ENCODE results near the gene KIF1B.
"Not testable (repeated sequence)": the region's sequence is repeated elsewhere in the genome, so short reads cannot be mapped to it uniquely, and the experiment has no call there.

Gene KIF1B

DNA sequence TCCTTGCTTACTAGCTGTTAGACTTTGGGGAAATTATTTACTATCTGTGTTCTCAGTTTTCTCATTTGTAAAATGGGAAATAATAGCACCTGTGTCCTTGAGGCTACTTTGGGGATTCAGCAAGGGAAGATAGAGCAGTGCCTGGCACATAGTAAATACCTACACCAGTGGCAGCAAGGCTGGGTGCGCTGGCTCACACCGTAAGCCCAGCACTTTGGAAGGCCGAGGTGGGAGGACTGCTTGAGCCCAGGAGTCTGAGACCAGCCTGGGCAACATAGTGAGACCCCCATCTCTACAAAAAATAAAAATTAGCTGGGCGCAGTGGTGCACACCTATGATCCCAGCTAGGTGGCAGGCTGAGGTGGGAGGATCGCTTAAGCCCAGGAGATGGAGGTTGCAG, 211.3 kb downstream of the KIF1B start:
- Histone ChIP-seq H3K4me3 (ENCODE audit: low read depth, low read length) (no peak overlapping the region), H3K9ac (no peak overlapping the region), H3K27ac (no peak overlapping the region), H3K27me3 (ENCODE audit: control insufficient read depth, insufficient read depth, low read length) (no peaks in the 10 kb centered on the region), H3K79me2 (no peaks in the 10 kb centered on the region), H3K36me3 (ENCODE audit: control insufficient read depth, insufficient read depth, low read length) (no peaks in the 10 kb centered on the region), H3K9me3 (ENCODE audit: control insufficient read depth, low read length) (no peaks in the 10 kb centered on the region), H2AFZ (no peak overlapping the region), H3K4me1 (no peaks in the 10 kb centered on the region), H3K4me2 (ENCODE audit: low read length) (no peak overlapping the region)
- TF ChIP-seq, protein P1, sequence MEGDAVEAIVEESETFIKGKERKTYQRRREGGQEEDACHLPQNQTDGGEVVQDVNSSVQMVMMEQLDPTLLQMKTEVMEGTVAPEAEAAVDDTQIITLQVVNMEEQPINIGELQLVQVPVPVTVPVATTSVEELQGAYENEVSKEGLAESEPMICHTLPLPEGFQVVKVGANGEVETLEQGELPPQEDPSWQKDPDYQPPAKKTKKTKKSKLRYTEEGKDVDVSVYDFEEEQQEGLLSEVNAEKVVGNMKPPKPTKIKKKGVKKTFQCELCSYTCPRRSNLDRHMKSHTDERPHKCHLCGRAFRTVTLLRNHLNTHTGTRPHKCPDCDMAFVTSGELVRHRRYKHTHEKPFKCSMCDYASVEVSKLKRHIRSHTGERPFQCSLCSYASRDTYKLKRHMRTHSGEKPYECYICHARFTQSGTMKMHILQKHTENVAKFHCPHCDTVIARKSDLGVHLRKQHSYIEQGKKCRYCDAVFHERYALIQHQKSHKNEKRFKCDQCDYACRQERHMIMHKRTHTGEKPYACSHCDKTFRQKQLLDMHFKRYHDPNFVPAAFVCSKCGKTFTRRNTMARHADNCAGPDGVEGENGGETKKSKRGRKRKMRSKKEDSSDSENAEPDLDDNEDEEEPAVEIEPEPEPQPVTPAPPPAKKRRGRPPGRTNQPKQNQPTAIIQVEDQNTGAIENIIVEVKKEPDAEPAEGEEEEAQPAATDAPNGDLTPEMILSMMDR (IDR thresholded peaks at IDR 0.05) = no peak

DNA sequence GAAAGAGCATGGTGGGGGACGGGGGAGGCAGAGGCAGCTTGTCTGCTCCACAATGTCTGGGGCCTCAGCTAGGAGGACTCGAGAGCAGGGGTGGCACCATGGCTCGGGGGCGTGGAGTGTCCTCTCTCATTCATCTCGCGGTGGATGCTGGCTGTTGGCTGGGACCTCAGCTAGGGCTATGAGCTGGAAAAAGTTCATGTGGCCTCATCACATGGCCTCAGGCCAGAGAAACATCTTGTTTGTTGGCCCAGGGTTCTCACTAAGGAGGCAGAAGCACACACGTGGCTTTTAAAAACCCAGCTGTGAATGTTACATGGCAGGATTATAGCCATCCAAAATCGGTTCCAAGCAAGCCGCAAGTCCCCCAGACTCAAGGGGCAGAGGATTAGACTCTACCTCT, 213.7 kb downstream of the KIF1B start:
- Histone ChIP-seq H3K27ac (no peak overlapping the region), H2AFZ (no peak overlapping the region), H3K27me3 (ENCODE audit: control insufficient read depth, insufficient read depth, low read length) (no peaks in the 10 kb centered on the region), H3K4me1 (no peaks in the 10 kb centered on the region), H3K36me3 (ENCODE audit: control insufficient read depth, insufficient read depth, low read length) (no peaks in the 10 kb centered on the region), H3K4me3 (ENCODE audit: low read depth, low read length) (no peak overlapping the region), H3K9me3 (ENCODE audit: control insufficient read depth, low read length) (no peaks in the 10 kb centered on the region), H3K79me2 (no peaks in the 10 kb centered on the region), H3K4me2 (ENCODE audit: low read length) (no peak overlapping the region), H3K9ac (no peak overlapping the region)
- TF ChIP-seq, protein P1 (IDR thresholded peaks at IDR 0.05) = no peak

DNA sequence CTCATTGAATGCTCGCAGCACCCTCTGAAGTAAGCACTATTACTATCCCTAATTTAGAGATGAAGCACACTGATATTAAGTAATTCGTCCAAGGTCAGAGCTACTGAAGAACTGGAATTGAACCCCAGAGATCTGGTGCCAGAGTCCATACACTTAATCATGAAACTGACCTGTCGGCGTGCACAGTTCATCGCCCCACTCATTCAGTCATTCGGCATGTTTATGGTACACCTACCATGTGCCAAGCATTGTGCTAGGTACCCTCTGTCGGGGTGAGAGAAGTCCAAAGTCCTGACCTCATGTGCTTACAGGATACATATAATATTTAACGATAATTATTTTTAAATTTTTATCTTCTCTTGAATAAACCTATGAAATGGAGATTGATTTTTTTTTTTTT, 214.3 kb downstream of the KIF1B start:
- H3K4me3 ChIP-seq (ENCODE audit: low read depth, low read length) = no peak overlapping the region
- H3K4me2 ChIP-seq (ENCODE audit: low read length) = no peak overlapping the region
- H3K9me3 ChIP-seq (ENCODE audit: control insufficient read depth, low read length) = no peaks in the 10 kb centered on the region
- no peaks in the 10 kb centered on the region for H3K79me2 ChIP-seq
- H3K27ac ChIP-seq = no peak overlapping the region
- H3K9ac ChIP-seq = no peak overlapping the region
- no peak overlapping the region for H2AFZ ChIP-seq
- no peaks in the 10 kb centered on the region for H3K27me3 ChIP-seq (ENCODE audit: control insufficient read depth, insufficient read depth, low read length)
- H3K36me3 ChIP-seq (ENCODE audit: control insufficient read depth, insufficient read depth, low read length) = no peaks in the 10 kb centered on the region
- H3K4me1 ChIP-seq = no peaks in the 10 kb centered on the region
- TF ChIP-seq, protein P1 (IDR thresholded peaks at IDR 0.05) = no peak

DNA sequence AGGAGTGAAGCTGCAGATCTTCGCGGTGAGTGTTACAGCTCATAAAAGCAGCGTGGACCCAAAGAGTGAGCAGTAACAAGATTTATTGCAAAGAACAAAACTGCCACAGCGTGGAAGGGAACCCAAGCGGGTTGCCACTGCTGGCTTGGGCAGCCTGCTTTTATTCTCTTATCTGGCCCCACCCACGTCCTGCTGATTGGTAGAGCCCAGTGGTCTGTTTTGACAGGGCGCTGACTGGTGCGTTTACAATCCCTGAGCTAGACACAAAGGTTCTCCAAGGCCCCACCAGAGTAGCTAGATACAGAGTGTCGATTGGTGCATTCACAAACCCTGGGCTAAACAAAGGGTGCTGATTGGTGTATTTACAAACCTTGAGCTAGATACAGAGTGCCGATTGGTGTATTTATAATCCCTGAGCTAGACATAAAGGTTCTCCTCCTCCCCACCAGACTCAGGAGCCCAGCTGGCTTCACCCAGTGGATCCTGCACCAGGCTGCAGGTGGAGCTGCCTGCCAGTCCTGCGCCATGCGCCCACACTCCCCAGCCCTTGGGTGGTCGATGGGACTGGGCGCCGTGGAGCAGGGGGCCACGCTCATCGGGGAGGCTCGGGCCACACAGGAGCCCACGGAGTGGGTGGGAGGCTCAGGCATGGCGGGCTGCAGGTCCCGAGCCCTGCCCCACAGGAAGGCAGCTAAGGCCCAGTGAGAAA, 215.6 kb downstream of the KIF1B start:
- not testable (repeated sequence) for H3K27me3 ChIP-seq (ENCODE audit: control insufficient read depth, insufficient read depth, low read length); H3K4me2 ChIP-seq (ENCODE audit: low read length); H3K27ac ChIP-seq; H3K9ac ChIP-seq; H3K36me3 ChIP-seq (ENCODE audit: control insufficient read depth, insufficient read depth, low read length); H3K9me3 ChIP-seq (ENCODE audit: control insufficient read depth, low read length); H3K4me1 ChIP-seq; H2AFZ ChIP-seq; H3K79me2 ChIP-seq; H3K4me3 ChIP-seq (ENCODE audit: low read depth, low read length)

DNA sequence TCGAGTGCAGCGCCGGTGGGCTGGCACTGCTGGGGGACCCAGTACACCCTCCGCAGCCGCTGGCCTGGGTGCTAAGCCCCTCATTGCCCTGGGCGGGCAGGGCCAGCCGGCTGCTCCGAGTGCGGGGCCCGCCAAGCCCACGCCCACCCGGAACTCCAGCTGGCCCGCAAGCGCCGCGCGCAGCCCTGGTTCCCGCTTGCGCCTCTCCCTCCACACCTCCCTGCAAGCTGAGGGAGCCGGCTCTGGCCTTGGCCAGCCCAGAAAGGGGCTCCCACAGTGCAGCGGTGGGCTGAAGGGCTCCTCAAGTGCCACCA, 216.1 kb downstream of the KIF1B start:
- not testable (repeated sequence) for H3K79me2 ChIP-seq; H3K4me3 ChIP-seq (ENCODE audit: low read depth, low read length); H3K4me1 ChIP-seq; H3K27ac ChIP-seq; H3K9me3 ChIP-seq (ENCODE audit: control insufficient read depth, low read length); H3K27me3 ChIP-seq (ENCODE audit: control insufficient read depth, insufficient read depth, low read length); H2AFZ ChIP-seq; H3K4me2 ChIP-seq (ENCODE audit: low read length); H3K9ac ChIP-seq; H3K36me3 ChIP-seq (ENCODE audit: control insufficient read depth, insufficient read depth, low read length)

DNA sequence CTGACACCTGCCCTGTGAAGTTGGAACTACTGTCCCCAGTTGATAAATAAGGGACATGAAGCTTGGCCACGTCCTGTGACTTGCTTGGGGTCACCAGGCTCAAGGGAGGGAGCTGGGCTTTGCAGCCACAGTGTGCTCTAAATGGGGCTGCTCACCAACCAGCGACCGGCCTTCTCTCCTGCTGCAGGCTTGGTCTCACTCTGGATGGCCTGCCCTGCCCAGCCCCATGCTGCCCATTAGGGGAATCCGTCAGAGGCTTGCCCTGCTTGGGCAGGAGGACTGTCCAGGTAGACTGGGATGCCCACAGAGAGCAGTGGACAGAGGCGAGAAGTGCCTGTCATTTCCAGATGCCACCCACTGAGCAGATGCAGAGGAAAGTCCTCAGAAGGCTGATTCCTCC, 218.6 kb downstream of the KIF1B start:
- Histone ChIP-seq H3K9ac (no peak overlapping the region), H2AFZ (no peak overlapping the region), H3K4me3 (ENCODE audit: low read depth, low read length) (no peak overlapping the region), H3K27ac (no peak overlapping the region), H3K27me3 (ENCODE audit: control insufficient read depth, insufficient read depth, low read length) (no peaks in the 10 kb centered on the region), H3K4me2 (ENCODE audit: low read length) (no peak overlapping the region), H3K9me3 (ENCODE audit: control insufficient read depth, low read length) (no peaks in the 10 kb centered on the region), H3K79me2 (peaks cover 3% of the 10 kb centered on the region), H3K36me3 (ENCODE audit: control insufficient read depth, insufficient read depth, low read length) (no peaks in the 10 kb centered on the region), H3K4me1 (no peaks in the 10 kb centered on the region)
- TF ChIP-seq, protein P1 (IDR thresholded peaks at IDR 0.05) = no peak
